Ovary (tissue), 3 donors: ENCODE measurements around the gene SPRED3.

Source experiments
- EP300 ChIP-seq: sonication (generic); formaldehyde crosslinking; IDR thresholded peaks from one replicate; pipeline ENCODE4 v1.6.1; 2017; ENCODE audit warnings: antibody characterized with exemption
- TF ChIP-seq, protein P1 (sequence below), 3 donors: fragments of 450-650 bp in 2 of 3; fragments of 200-600 bp in 1 of 3; IDR thresholded peaks; one replicate each; pipeline versions ENCODE4 v1.5.1 to v1.8.0; 2016 to 2022; ENCODE audit warnings: antibody characterized with exemption in 3 of 3, mild to moderate bottlenecking in 1 of 3
- donor health status: DM: no; HTN: no; CAD: no.

- TF ChIP-seq, protein P1, sequence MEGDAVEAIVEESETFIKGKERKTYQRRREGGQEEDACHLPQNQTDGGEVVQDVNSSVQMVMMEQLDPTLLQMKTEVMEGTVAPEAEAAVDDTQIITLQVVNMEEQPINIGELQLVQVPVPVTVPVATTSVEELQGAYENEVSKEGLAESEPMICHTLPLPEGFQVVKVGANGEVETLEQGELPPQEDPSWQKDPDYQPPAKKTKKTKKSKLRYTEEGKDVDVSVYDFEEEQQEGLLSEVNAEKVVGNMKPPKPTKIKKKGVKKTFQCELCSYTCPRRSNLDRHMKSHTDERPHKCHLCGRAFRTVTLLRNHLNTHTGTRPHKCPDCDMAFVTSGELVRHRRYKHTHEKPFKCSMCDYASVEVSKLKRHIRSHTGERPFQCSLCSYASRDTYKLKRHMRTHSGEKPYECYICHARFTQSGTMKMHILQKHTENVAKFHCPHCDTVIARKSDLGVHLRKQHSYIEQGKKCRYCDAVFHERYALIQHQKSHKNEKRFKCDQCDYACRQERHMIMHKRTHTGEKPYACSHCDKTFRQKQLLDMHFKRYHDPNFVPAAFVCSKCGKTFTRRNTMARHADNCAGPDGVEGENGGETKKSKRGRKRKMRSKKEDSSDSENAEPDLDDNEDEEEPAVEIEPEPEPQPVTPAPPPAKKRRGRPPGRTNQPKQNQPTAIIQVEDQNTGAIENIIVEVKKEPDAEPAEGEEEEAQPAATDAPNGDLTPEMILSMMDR (IDR thresholded peaks at IDR 0.05) = no peak
- TF ChIP-seq EP300 = no peak
These were observed 36.8 kb downstream of the SPRED3 start for GRCh38 chr19:38425222-38425809.
